Testis (tissue), 3 donors: ENCODE measurements around the gene CPTP. TPM values are rescaled to one million over a fixed set of nuclear protein-coding genes. Genes with fewer than 3 reads are reported as not detected.
A peak's percentile ranks its signal among the peaks of the same experiment; 100 is the strongest.

Source experiments
- DNase-seq: peaks from one replicate; pipeline ENCODE4 v3.0.0-alpha.2; 2019
- H3K27ac ChIP-seq, 2 donors: fragments of 200-600 bp; sonication (generic); one replicate each; pipeline ENCODE4 v1.5.1; 2019
- H3K27me3 ChIP-seq: fragments of 200-600 bp; sonication (generic); one replicate; pipeline ENCODE4 v1.5.1; 2019
- H3K36me3 ChIP-seq: fragments of 200-600 bp; sonication (generic); one replicate; pipeline ENCODE4 v1.5.1; 2017; ENCODE audit warnings: low read depth; ENCODE audit errors: missing control alignments
- H3K4me1 ChIP-seq: fragments of 200-600 bp; sonication (generic); one replicate; pipeline ENCODE4 v1.5.1; 2019
- H3K4me3 ChIP-seq, 2 donors: fragments of 200-600 bp; sonication (generic); one replicate each; pipeline ENCODE4 v1.5.1; 2017 to 2019
- H3K9me3 ChIP-seq: fragments of 200-600 bp; sonication (generic); one replicate; pipeline ENCODE4 v1.5.1; 2017
- CTCF ChIP-seq, 3 experiments: fragments of 450-650 bp in 2 of 3; fragments of 200-600 bp in 1 of 3; sonication (generic) in 1 of 3; IDR thresholded peaks; one replicate each; pipeline ENCODE4 v1.5.1; 2016 to 2019; ENCODE audit warnings: antibody characterized with exemption in 3 of 3, mild to moderate bottlenecking in 2 of 3, moderate library complexity in 1 of 3
- POLR2A ChIP-seq: fragments of 450-650 bp; IDR thresholded peaks from one replicate; pipeline ENCODE4 v1.6.1; 2017; ENCODE audit warnings: antibody characterized with exemption, mild to moderate bottlenecking, moderate library complexity
- WGBS, 2 donors: methylation state at CpG; one replicate each; pipeline ENCODE4 v1.1.5; 2018; 5-methylcytosine and 5-hydroxymethylcytosine counted together
- intact Hi-C: fragments of 100-400 bp; cut with DNase I; formaldehyde crosslinking; loops from one replicate; pipeline ENCODE4 v1.15.1; 2023; ENCODE audit warnings: low total_unique reads
- polyA plus RNA-seq: library from polyadenylated mRNA; stranded (reverse); fragments of 350-450 nt; fragmentation: Illumina TruSeq; extraction: RNeasy Lipid Tissue Mini Kit (QIAGEN cat#74804); gene quantifications from one replicate; pipeline ENCODE4 v1.2.3, GENCODE V29; 2014; ENCODE audit warnings: low read depth, low replicate concordance; ENCODE audit not compliant: insufficient read depth
- total RNA-seq, 2 donors: library from RNA; depleted of rRNA; stranded (reverse); fragments of >200 nt; gene quantifications; one replicate each; pipeline ENCODE4 v1.2.3, GENCODE V29; 2016

CPTP gene
- total and polyA plus RNA-seq, 3 donors from 2014 or later = 64.4 to 129 (median 82.3) TPM

DNA sequence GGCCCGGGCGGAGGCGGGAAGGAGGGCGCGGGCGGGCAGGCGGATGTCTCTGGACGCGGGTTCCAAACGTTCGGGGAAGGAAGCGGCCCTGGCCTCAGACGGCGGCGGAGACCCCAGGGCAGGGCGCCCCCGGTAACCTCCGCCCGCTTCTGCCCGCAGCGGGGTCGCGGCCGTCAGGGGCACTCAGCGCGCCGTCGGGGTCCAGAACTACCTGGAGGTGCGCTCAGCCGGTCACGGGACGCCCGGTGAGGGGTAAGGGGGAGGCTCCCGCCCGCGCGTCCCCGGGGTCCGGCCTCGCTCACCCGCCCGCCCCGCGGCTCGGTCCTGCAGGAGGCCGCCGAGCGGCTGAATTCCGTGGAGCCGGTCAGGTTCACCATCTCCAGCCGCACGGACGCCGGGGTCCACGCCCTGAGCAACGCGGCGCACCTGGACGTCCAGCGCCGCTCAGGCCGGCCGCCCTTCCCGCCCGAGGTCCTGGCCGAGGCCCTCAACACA is 15.8 kb upstream of the CPTP start:
- H3K27ac ChIP-seq = peak overlapping the region; percentile 91 to 92
- peak overlapping the region; percentile 87 to 89 for H3K4me3 ChIP-seq
- no peaks in the 10 kb centered on the region for H3K36me3 ChIP-seq
- no peak for TF ChIP-seq POLR2A
- TF ChIP-seq CTCF (IDR thresholded peaks at IDR 0.05) = no peak
- H3K27me3 ChIP-seq = no peaks in the 10 kb centered on the region
- DNase-seq = no peak
- intact Hi-C loops = no loop called here
- H3K4me1 ChIP-seq = peaks cover 40% of the 10 kb centered on the region
- no peaks in the 10 kb centered on the region for H3K9me3 ChIP-seq
- 0% methylated on average over 65 of the region's 66 CpGs; no CpG with 5 or more reads in 1 of the 2 donors for WGBS, 2 donors

- peak overlapping the region in 1 of 2 donors; percentile 92 for H3K27ac ChIP-seq
- H3K9me3 ChIP-seq = no peaks in the 10 kb centered on the region
- intact Hi-C loops = no loop called here
- H3K27me3 ChIP-seq = no peaks in the 10 kb centered on the region
- peaks cover 35% of the 10 kb centered on the region for H3K4me1 ChIP-seq
- H3K36me3 ChIP-seq = no peaks in the 10 kb centered on the region
- peak overlapping the region; percentile 87 to 89 for H3K4me3 ChIP-seq
- no peak for DNase-seq
- 45% methylated on average over 48 of the region's 57 CpGs; no CpG with 5 or more reads in 1 of the 2 donors for WGBS, 2 donors
- TF ChIP-seq POLR2A (no peak), CTCF (IDR thresholded peaks at IDR 0.05) (no peak)
Measured at GRCh38 chr1:1309251-1310108, 15.1 kb upstream of the CPTP start.

DNA sequence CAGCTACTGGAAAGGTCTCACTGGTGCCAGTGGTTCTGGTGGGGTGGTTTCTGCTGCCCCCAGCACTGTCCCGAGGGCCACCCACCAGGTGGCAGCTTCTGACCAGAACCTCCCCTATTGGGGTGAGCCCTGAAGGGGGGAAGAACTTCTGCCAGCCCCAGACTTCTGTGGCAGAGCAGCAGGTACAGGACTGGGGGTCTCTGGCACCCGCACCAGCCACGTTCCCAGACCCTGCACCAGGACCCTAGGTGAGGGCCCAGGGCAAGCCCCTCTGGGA is 14.6 kb upstream of the CPTP start:
- Histone ChIP-seq H3K9me3 (no peaks in the 10 kb centered on the region), H3K36me3 (no peaks in the 10 kb centered on the region), H3K27me3 (no peaks in the 10 kb centered on the region), H3K4me1 (peaks cover 29% of the 10 kb centered on the region), H3K4me3 (no peak overlapping the region), H3K27ac (no peak overlapping the region)
- intact Hi-C loops = no loop called here
- WGBS, 2 donors = 78 to 88% methylated on average over 3 of the region's 3 CpGs
- TF ChIP-seq POLR2A = no peak
- TF ChIP-seq CTCF (IDR thresholded peaks at IDR 0.05) = no peak
- no peak for DNase-seq

DNA sequence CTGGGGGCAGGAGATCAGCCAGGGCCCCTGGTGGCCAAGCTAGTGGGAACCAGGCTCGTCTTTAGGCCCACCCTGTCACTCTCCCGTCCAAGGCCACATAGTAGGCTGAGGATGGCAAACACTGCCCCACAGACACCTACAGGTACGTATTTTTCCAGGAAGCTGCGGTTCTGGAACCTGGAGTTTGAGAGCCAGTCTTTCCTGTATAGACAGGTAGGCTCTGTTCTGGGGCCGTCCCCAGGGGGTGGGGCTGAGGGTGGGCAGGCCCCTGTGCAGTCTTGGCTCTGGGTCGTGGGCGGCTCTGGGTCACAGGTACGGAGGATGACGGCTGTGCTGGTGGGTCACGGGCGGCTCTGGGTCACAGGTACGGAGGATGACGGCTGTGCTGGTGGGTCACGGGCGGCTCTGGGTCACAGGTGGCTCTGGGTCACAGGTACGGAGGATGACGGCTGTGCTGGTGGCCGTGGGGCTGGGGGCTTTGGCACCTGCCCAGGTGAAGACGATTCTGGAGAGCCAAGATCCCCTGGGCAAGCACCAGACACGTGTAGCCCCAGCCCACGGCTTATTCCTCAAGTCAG is 14.0 kb upstream of the CPTP start:
- intact Hi-C loops = no loop called here
- Histone ChIP-seq H3K4me3 (no peak overlapping the region), H3K4me1 (peaks cover 24% of the 10 kb centered on the region), H3K36me3 (no peaks in the 10 kb centered on the region), H3K27me3 (no peaks in the 10 kb centered on the region), H3K27ac (no peak overlapping the region), H3K9me3 (no peaks in the 10 kb centered on the region)
- TF ChIP-seq CTCF (IDR thresholded peaks at IDR 0.05) (no peak), POLR2A (no peak)
- WGBS, 2 donors = 73 to 91% methylated on average over 10 to 21 of the region's 21 CpGs
- DNase-seq = no peak
